Duodenal mucosa (tissue), 2 donors: ENCODE data around the gene ACOX2.

Source experiments
- H3K27ac ChIP-seq: one replicate; pipeline ENCODE4 v1.7.0; 2013; ENCODE audit warnings: low read depth, low read length
- H3K27me3 ChIP-seq, 2 donors: one replicate each; pipeline ENCODE4 v1.7.0; 2013; ENCODE audit warnings: low read length in 2 of 2, control low read depth in 1 of 2; ENCODE audit not compliant: insufficient read depth in 2 of 2, control insufficient read depth in 1 of 2
- H3K36me3 ChIP-seq, 2 donors: one replicate each; pipeline ENCODE4 v1.7.0; 2013; ENCODE audit warnings: low read length in 2 of 2, control low read depth in 1 of 2; ENCODE audit not compliant: insufficient read depth in 2 of 2, control insufficient read depth in 1 of 2
- H3K4me1 ChIP-seq, 2 donors: one replicate each; pipeline ENCODE4 v1.7.0; 2013; ENCODE audit warnings: low read length in 2 of 2, control low read depth in 1 of 2; ENCODE audit not compliant: insufficient read depth in 2 of 2, control insufficient read depth in 1 of 2
- H3K4me3 ChIP-seq, 2 donors: one replicate each; pipeline ENCODE4 v1.7.0; 2013; ENCODE audit warnings: low read length in 2 of 2, low read depth in 1 of 2
- H3K9ac ChIP-seq, 2 donors: one replicate each; pipeline ENCODE4 v1.7.0; 2013; ENCODE audit warnings: low read length in 2 of 2, low read depth in 1 of 2
- H3K9me3 ChIP-seq, 2 donors: one replicate each; pipeline ENCODE4 v1.7.0; 2013; ENCODE audit warnings: low read length in 2 of 2, control low read depth in 1 of 2; ENCODE audit not compliant: control insufficient read depth in 1 of 2

The ACOX2 gene

DNA sequence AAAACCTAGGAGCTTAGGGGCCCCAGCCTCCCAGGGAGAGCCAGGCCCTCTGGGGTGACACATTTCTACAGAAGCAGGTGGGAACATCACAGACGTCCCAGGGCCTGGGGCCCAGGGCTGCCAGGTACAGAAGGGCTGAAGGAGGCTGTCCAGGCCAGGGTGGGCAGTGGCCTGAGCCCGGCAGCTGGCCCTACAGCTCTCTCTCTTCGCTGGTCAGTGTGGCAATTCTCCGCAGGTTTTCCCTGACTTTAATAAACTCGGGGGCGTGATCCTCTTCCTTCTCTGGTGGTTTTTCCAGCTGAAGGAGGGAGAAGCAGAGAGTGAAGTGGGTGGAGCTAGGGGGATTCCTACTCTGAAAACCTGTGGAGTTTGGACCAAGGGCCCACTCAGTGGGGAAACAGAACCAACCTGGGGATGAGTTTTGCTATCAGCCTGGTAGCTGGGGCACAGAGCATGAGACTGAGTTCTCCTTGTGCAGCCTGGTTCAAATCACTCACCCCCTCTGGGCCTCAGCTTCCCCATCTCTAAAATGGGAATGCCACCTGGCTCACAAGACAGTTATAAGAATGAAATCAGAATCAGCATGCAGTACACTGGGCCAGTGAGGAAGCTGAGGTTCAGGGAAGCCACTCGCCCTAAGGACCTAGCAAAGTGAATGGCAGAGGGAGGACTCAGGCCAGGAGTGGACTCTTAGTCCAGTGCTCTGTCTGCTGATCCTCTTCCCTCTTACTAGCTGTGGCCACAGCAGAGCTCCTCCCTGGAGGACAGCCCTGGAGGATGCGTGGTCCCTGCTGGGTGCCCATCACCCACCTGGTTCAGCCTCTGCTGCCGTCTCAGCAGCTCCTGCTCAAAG, 29.6 kb upstream of the ACOX2 start:
- Histone ChIP-seq H3K27me3 (no peaks in the 10 kb centered on the region), H3K4me3 (no peak overlapping the region), H3K27ac (no peak overlapping the region), H3K9me3 (no peaks in the 10 kb centered on the region), H3K9ac (no peak overlapping the region), H3K36me3 (no peaks in the 10 kb centered on the region), H3K4me1 (peaks cover 13 to 15% of the 10 kb centered on the region in 2 donors)

GRCh38 chr3:58565621-58566397, 28.8 kb upstream of the ACOX2 start:
- Histone ChIP-seq H3K4me3 (no peak overlapping the region), H3K27ac (no peak overlapping the region), H3K9me3 (no peaks in the 10 kb centered on the region), H3K27me3 (no peaks in the 10 kb centered on the region), H3K9ac (no peak overlapping the region), H3K36me3 (no peaks in the 10 kb centered on the region), H3K4me1 (peaks cover 13 to 15% of the 10 kb centered on the region in 2 donors)

- Histone ChIP-seq H3K4me3 (no peak overlapping the region), H3K27me3 (no peaks in the 10 kb centered on the region), H3K27ac (no peak overlapping the region), H3K4me1 (peaks cover 13 to 15% of the 10 kb centered on the region in 2 donors), H3K36me3 (no peaks in the 10 kb centered on the region), H3K9ac (no peak overlapping the region), H3K9me3 (no peaks in the 10 kb centered on the region)
These were observed 27.6 kb upstream of the ACOX2 start for GRCh38 chr3:58564456-58565160.

DNA sequence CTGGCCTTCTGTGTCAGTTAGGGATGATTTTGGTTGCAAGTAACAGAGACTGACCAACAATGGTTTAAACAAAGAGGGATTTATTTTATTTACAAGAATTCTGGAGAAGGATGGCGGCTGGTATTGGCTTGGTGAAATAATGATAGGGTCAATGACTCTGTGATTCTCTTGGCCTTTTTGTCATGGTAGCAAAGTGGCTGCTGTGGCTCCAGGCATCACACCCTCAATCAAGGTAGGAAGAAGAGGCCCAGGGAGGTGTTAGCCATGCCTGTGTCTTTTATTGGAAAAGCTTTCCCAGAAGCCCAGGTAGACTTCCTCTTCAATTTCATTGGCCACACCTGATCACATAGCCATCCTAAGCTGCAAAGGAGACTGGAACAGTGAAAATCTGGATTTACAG, 27.1 kb upstream of the ACOX2 start:
- Histone ChIP-seq H3K4me1 (peaks cover 13 to 15% of the 10 kb centered on the region in 2 donors), H3K36me3 (no peaks in the 10 kb centered on the region), H3K9ac (no peak overlapping the region), H3K27ac (no peak overlapping the region), H3K9me3 (no peaks in the 10 kb centered on the region), H3K27me3 (no peaks in the 10 kb centered on the region), H3K4me3 (no peak overlapping the region)

DNA sequence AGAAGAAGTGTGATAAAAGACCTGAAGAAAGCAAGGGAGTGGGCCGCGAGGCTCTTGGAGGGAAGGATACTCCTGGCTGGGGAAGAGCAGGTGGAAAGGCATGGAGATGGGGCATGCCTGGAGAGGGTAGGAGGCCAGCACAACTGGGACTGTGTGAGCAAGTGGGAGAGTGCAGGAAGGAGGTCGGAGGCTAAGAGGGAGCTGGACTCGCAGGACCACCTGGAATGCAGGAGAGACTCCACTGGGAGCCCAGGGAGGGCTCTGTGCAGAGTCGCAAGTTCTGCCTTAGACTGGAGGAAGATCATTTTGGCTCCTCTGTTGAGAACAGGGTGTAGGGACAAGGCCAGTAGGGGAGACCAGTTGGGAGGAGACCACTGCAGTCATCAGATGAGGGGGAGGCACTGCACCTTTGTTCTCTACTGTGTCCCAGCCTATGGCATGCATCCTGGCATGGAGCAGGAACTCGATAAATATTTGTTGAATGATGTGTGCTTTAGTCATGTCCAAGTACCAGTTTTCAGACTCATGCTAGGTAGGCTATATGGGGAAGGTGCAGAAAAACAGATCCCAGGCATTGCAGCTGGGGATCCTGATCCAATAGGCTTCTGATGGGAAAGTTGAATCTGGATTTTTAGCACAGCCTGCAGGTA, 26.5 kb upstream of the ACOX2 start:
- Histone ChIP-seq H3K9me3 (no peaks in the 10 kb centered on the region), H3K27ac (no peak overlapping the region), H3K4me3 (no peak overlapping the region), H3K9ac (no peak overlapping the region), H3K27me3 (no peaks in the 10 kb centered on the region), H3K4me1 (peaks cover 10 to 11% of the 10 kb centered on the region in 2 donors), H3K36me3 (no peaks in the 10 kb centered on the region)

GRCh38 chr3:58562498-58562897, 25.5 kb upstream of the ACOX2 start:
- Histone ChIP-seq H3K27ac (no peak overlapping the region), H3K9ac (no peak overlapping the region), H3K9me3 (no peaks in the 10 kb centered on the region), H3K4me1 (peaks cover 10 to 11% of the 10 kb centered on the region in 2 donors), H3K4me3 (no peak overlapping the region), H3K27me3 (no peaks in the 10 kb centered on the region), H3K36me3 (no peaks in the 10 kb centered on the region)

DNA sequence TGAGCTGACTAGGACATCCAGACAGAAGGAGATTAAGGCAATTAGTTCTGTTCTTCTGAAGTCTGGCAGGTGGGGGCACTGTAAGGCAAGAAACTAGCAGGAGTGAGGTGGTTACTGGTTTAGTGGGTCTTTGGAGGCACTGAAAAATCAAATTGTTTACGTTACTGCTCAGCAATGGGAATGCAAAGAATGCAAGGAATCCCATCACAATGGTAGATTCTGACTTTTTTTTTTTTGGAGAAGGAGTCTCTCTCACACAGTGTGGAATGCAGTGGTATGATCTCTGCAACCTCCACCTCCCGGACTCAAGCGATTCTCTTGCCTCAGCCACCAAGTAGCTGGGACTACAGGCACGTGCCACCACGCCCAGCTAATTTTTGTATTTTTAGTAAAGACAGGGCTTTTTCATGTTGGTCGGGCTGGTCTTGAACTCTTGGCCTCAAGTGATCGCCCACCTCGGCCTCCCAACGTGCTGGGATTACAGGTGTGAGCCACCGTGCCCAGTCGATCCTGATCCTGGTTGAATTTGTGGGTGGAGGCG, 23.9 kb upstream of the ACOX2 start:
- Histone ChIP-seq H3K9me3 (no peaks in the 10 kb centered on the region), H3K4me3 (no peak overlapping the region), H3K4me1 (peaks cover 3 to 8% of the 10 kb centered on the region in 2 donors)

GRCh38 chr3:58559586-58559985, 22.6 kb upstream of the ACOX2 start:
- no peaks in the 10 kb centered on the region for H3K27me3 ChIP-seq
- H3K4me1 ChIP-seq, result peaks cover 3 to 8% of the 10 kb centered on the region in 2 donors
- H3K4me3 ChIP-seq, result no peak overlapping the region
- no peaks in the 10 kb centered on the region for H3K9me3 ChIP-seq
- H3K27ac ChIP-seq, result no peak overlapping the region
- H3K9ac ChIP-seq, result no peak overlapping the region
- H3K36me3 ChIP-seq, result no peaks in the 10 kb centered on the region

More for the DNA sequence above, 23.9 kb upstream of the ACOX2 start:
- H3K27ac ChIP-seq, result no peak overlapping the region
- no peaks in the 10 kb centered on the region for H3K36me3 ChIP-seq
- no peaks in the 10 kb centered on the region for H3K27me3 ChIP-seq
- H3K9ac ChIP-seq, result no peak overlapping the region

DNA sequence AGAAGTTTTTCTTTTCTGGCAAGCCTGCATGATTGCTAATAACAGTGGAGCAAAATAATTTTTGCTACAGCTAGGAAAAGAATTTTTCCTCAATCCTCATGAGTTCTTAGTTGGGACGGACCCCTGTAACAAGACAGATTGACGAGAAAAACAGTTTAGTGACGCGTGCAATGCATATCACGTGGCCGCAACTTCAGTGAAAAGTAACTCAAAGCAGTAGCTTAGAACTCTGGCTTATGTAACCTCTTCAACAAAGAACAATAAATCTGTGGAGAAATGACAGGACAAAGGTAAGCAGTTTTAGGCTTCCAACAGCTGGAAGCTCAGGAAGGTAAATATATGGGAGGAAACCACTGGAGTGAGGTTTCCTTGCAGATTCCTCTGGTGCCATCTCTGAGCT, 20.5 kb upstream of the ACOX2 start:
- H3K36me3 ChIP-seq, result no peaks in the 10 kb centered on the region

More for the DNA sequence above, 20.5 kb upstream of the ACOX2 start:
- Histone ChIP-seq H3K4me3 (no peak overlapping the region), H3K27me3 (no peaks in the 10 kb centered on the region), H3K4me1 (peaks cover 0 to 4% of the 10 kb centered on the region in 2 donors), H3K9ac (no peak overlapping the region), H3K9me3 (no peaks in the 10 kb centered on the region), H3K27ac (no peak overlapping the region)
